Smooth muscle cell of the brain vasculature (primary cell): ENCODE measurements around the gene NFIA.

Source experiments
- DNase-seq: peaks from one replicate; pipeline ENCODE4 v3.0.0-alpha.2; 2012; ENCODE audit warnings: low read depth, low spot score

Gene NFIA

GRCh38 chr1:61295818-61296537 lies 213.6 kb downstream of the NFIA start:
- no peak for DNase-seq

- DNase-seq: no peak
These were observed 215.5 kb downstream of the NFIA start for GRCh38 chr1:61297887-61298286.

- no peak for DNase-seq
These were observed 217.1 kb downstream of the NFIA start for GRCh38 chr1:61299463-61299862.

- no peak for DNase-seq
These were observed 218.5 kb downstream of the NFIA start for GRCh38 chr1:61300899-61301298.

GRCh38 chr1:61301824-61302657 lies 219.7 kb downstream of the NFIA start:
- DNase-seq: no peak

GRCh38 chr1:61307422-61308142 lies 225.2 kb downstream of the NFIA start:
- DNase-seq: no peak

GRCh38 chr1:61310057-61310456 lies 227.7 kb downstream of the NFIA start:
- no peak for DNase-seq

GRCh38 chr1:61310538-61310937 lies 228.2 kb downstream of the NFIA start:
- no peak for DNase-seq

- DNase-seq: no peak
These were observed 231.6 kb downstream of the NFIA start for GRCh38 chr1:61313906-61314422.

- no peak for DNase-seq
These were observed 232.7 kb downstream of the NFIA start for GRCh38 chr1:61315011-61315410.

- DNase-seq: no peak
These were observed 234.1 kb downstream of the NFIA start for GRCh38 chr1:61316493-61316892.

GRCh38 chr1:61318319-61319125 lies 236.2 kb downstream of the NFIA start:
- DNase-seq: no peak

- DNase-seq: no peak
These were observed 238.2 kb downstream of the NFIA start for GRCh38 chr1:61320575-61320974.

- DNase-seq: no peak
These were observed 239.8 kb downstream of the NFIA start for GRCh38 chr1:61322008-61322744.

GRCh38 chr1:61322769-61323168 lies 240.4 kb downstream of the NFIA start:
- DNase-seq: no peak

- no peak for DNase-seq
These were observed 241.4 kb downstream of the NFIA start for GRCh38 chr1:61323681-61324328.

GRCh38 chr1:61326713-61327112 lies 244.4 kb downstream of the NFIA start:
- DNase-seq: no peak

GRCh38 chr1:61327436-61327835 lies 245.1 kb downstream of the NFIA start:
- DNase-seq: no peak

- no peak for DNase-seq
These were observed 247.2 kb downstream of the NFIA start for GRCh38 chr1:61329556-61329955.

GRCh38 chr1:61330018-61330417 lies 247.7 kb downstream of the NFIA start:
- no peak for DNase-seq
